GM04504 (cell line): ENCODE results near the gene CLIP1.

Experiments
- DNase-seq: peaks from one replicate; pipeline ENCODE4 v3.0.0-alpha.2; 2012; ENCODE audit warnings: low read depth

Gene CLIP1

GRCh38 chr12:122245553-122245952 lies 176.9 kb downstream of the CLIP1 start:
- no peak for DNase-seq

GRCh38 chr12:122244565-122245371 lies 177.7 kb downstream of the CLIP1 start:
- DNase-seq, result no peak

GRCh38 chr12:122243965-122244364 lies 178.5 kb downstream of the CLIP1 start:
- DNase-seq, result no peak

- no peak for DNase-seq
These were observed 183.6 kb downstream of the CLIP1 start for GRCh38 chr12:122238861-122239260.

GRCh38 chr12:122235741-122236140 lies 186.7 kb downstream of the CLIP1 start:
- DNase-seq, result no peak

GRCh38 chr12:122232691-122233090 lies 189.8 kb downstream of the CLIP1 start:
- DNase-seq, result no peak

- no peak for DNase-seq
These were observed 191.7 kb downstream of the CLIP1 start for GRCh38 chr12:122230798-122231197.

- no peak for DNase-seq
These were observed 194.4 kb downstream of the CLIP1 start for GRCh38 chr12:122228092-122228491.

GRCh38 chr12:122227341-122227740 lies 195.1 kb downstream of the CLIP1 start:
- DNase-seq, result no peak

GRCh38 chr12:122226366-122227125 lies 195.9 kb downstream of the CLIP1 start:
- DNase-seq, result no peak

- DNase-seq, result peak; percentile 99
These were observed 196.6 kb downstream of the CLIP1 start, which contains the start of gene DIABLO for GRCh38 chr12:122225683-122226365. Gene DIABLO (minus strand): TSS chr12:122226052. CDS start chr12:122226014, 38 bp downstream.
